Measurements from ENCODE around the gene MPO. TPM values are rescaled to one million over a fixed set of nuclear protein-coding genes. Genes with fewer than 3 reads are reported as not detected.
A peak's percentile ranks its signal among the peaks of the same experiment; 100 is the strongest.

Gene MPO
- total and polyA plus RNA-seq, 10 of the 15 experiments (the other 5 are each of a cell fraction or from before 2014, with no cell fraction given), result 0.06 to 0.49 (median 0.14) TPM

DNA sequence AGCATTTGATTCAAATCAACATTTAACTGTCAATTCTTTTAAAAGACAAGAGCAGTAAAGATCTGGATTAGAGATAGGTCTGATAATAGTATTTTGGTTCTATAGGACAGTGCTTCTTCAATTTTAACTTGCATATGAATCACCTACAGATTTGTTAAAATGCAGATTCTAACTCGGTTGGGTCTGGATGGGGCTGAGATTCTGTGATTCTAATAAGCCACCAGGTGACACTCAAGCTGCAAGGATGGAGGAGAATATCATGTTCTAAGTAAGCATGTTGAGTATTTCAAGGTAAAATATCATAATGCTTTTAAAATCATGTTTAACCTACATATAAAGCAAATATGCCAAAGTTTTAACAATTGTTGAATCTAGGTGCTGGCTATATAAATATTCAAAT, 32.1 kb upstream of the MPO start:
- Histone ChIP-seq H3K36me3 (ENCODE audit: control insufficient read depth in 2 of 2, insufficient read depth in 2 of 2, low read length in 1 of 2) (0 out of 4 replicates have a peak, but pooled peaks cover 0 to 1% of the 10 kb centered on the region in 2 experiments), H3K4me2 (ENCODE audit: control insufficient read depth, insufficient read depth) (no peak overlapping the region), H3K9me3 (replicated peaks; ENCODE audit: control insufficient read depth, insufficient read depth, low read length) (no peaks in the 10 kb centered on the region), H3K27ac (ENCODE audit: control insufficient read depth, insufficient read depth) (no peak overlapping the region), H2AFZ (ENCODE audit: control insufficient read depth, low read depth, low read length) (no peak overlapping the region), H4K20me1 (ENCODE audit: control insufficient read depth, insufficient read depth) (no peaks in the 10 kb centered on the region), H3K4me1 (ENCODE audit: control insufficient read depth, insufficient read depth, low read length) (peaks cover 3% of the 10 kb centered on the region), H3K27me3 (replicated peaks in 1 of 2; ENCODE audit: control insufficient read depth in 2 of 2, insufficient read depth in 2 of 2, low read length in 1 of 2) (no peaks in the 10 kb centered on the region), H3K79me2 (ENCODE audit: control insufficient read depth, insufficient read depth, low read length) (no peaks in the 10 kb centered on the region), H3K4me3 (no peak overlapping the region), H3K9ac (ENCODE audit: control insufficient read depth, insufficient read depth, low read length) (no peak overlapping the region)
- ATAC-seq (no peak), FAIRE-seq (no peak), DNase-seq (ENCODE audit: low read depth, low spot score) (no peak)
- in situ Hi-C loops (cut with MboI), result no loop called here
- no TSS peak for BruUV-seq (replicated peaks)
- ChIA-PET CTCF (interaction anchor here (0.8 to 6.5 kb wide), 3 partner anchors 8 to 32 kb away, joined by 3 to 163 read pairs (median 56); no protein-coding TSS in a partner anchor), RAD21 (ENCODE audit: unreplicated experiment) (interaction anchor here (1.0 to 1.3 kb wide), 2 partner anchors 9 to 32 kb away, joined by 3 to 6 read pairs; no protein-coding TSS in a partner anchor), SMC1A (ENCODE audit: uncharacterized antibody, unreplicated experiment) (interaction anchor here (0.6 to 12.9 kb wide), 2 partner anchors 31 to 113 kb away, joined by 3 to 249 read pairs; no protein-coding TSS in a partner anchor), POLR2A (no interaction called here)
- TF ChIP-seq, protein P1, sequence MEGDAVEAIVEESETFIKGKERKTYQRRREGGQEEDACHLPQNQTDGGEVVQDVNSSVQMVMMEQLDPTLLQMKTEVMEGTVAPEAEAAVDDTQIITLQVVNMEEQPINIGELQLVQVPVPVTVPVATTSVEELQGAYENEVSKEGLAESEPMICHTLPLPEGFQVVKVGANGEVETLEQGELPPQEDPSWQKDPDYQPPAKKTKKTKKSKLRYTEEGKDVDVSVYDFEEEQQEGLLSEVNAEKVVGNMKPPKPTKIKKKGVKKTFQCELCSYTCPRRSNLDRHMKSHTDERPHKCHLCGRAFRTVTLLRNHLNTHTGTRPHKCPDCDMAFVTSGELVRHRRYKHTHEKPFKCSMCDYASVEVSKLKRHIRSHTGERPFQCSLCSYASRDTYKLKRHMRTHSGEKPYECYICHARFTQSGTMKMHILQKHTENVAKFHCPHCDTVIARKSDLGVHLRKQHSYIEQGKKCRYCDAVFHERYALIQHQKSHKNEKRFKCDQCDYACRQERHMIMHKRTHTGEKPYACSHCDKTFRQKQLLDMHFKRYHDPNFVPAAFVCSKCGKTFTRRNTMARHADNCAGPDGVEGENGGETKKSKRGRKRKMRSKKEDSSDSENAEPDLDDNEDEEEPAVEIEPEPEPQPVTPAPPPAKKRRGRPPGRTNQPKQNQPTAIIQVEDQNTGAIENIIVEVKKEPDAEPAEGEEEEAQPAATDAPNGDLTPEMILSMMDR (IDR thresholded peaks at IDR 0.05 in 2 of 3, conservative IDR thresholded peaks at IDR 0.05 in 1 of 3; ENCODE audit: control insufficient read depth in 2 of 3, extremely low read depth in 1 of 3, insufficient read depth in 1 of 3, low read depth in 3 of 3, low read length in 3 of 3), result peak in 1 of 3 experiments; percentile 20; a peak in 1 of 6 replicates
- peak; percentile 45; the same call in 1 of the 2 replicates for TF ChIP-seq RAD21 (IDR thresholded peaks at IDR 0.05; ENCODE audit: insufficient read depth, low read depth, low read length)
- no peak for TF ChIP-seq NBN (IDR thresholded peaks at IDR 0.05)
- 0% methylated on average over 1 of the region's 1 CpG for WGBS (ENCODE audit: insufficient coverage, insufficient replicate concordance, low lambda C conversion rate, missing lambda C conversion rate)
- intact Hi-C loops (cut with micrococcal nuclease; ENCODE audit: unreplicated experiment), result no loop called here

Data from GM12878 (cell line).